Hepatocyte (in vitro differentiated cells): ENCODE results near the gene TSPEAR.

Experiments
- CTCF ChIP-seq: fragments of 200-600 bp; sonication (generic); IDR thresholded peaks from 2 replicates; pipeline ENCODE4 v1.5.1; 2016; ENCODE audit warnings: antibody characterized with exemption, mild to moderate bottlenecking; ENCODE audit not compliant: poor library complexity
- EZH2 ChIP-seq: fragments of 200-600 bp; sonication (generic); IDR thresholded peaks from 2 replicates; pipeline ENCODE4 v1.6.1; 2016; ENCODE audit warnings: antibody characterized with exemption, mild to moderate bottlenecking, borderline replicate concordance

- TF ChIP-seq CTCF (no peak), EZH2 (no peak)
These were observed 228.6 kb downstream of the TSPEAR start for GRCh38 chr21:44482581-44483287.
